ENCODE results near the gene N4BP2L2. TPM values are rescaled to one million over a fixed set of nuclear protein-coding genes. Genes with fewer than 3 reads are reported as not detected.

N4BP2L2 gene
- total and polyA plus RNA-seq, 2 of the 8 experiments (the other 6 are each of a cell fraction or from before 2014, with no cell fraction given), result 14.6 to 67.6 TPM

GRCh38 chr13:32455594-32455903 lies 83.0 kb downstream of the N4BP2L2 start (continued):
- TF ChIP-seq, protein P1, sequence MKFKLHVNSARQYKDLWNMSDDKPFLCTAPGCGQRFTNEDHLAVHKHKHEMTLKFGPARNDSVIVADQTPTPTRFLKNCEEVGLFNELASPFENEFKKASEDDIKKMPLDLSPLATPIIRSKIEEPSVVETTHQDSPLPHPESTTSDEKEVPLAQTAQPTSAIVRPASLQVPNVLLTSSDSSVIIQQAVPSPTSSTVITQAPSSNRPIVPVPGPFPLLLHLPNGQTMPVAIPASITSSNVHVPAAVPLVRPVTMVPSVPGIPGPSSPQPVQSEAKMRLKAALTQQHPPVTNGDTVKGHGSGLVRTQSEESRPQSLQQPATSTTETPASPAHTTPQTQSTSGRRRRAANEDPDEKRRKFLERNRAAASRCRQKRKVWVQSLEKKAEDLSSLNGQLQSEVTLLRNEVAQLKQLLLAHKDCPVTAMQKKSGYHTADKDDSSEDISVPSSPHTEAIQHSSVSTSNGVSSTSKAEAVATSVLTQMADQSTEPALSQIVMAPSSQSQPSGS (IDR thresholded peaks at IDR 0.05; ENCODE audit: low read length), result no peak
